Uterus (tissue), 2 donors: ENCODE results near the gene TPRG1.

Experiments used
- CTCF ChIP-seq, 4 experiments: fragments of 200-600 bp in 2 of 4; fragments of 450-650 bp in 2 of 4; sonication (generic) in 2 of 4; IDR thresholded peaks; one replicate each; pipeline ENCODE4 v1.5.1; 2016 to 2019; ENCODE audit warnings: antibody characterized with exemption in 4 of 4, mild to moderate bottlenecking in 2 of 4, moderate library complexity in 1 of 4
- POLR2A ChIP-seq, 2 donors: fragments of 450-650 bp; IDR thresholded peaks; one replicate each; pipeline ENCODE4 v1.6.1; 2016; ENCODE audit warnings: antibody characterized with exemption in 2 of 2, mild to moderate bottlenecking in 1 of 2, moderate library complexity in 1 of 2

- TF ChIP-seq CTCF (IDR thresholded peaks at IDR 0.05) (no peak), POLR2A (IDR thresholded peaks at IDR 0.05) (no peak)
These were observed 32.5 kb downstream of the TPRG1 start for GRCh38 chr3:189204167-189204866.
